M059J (cell line): Measurements from ENCODE around the gene PAGE2B. TPM values are rescaled to one million over a fixed set of nuclear protein-coding genes. Genes with fewer than 3 reads are reported as not detected.
"Not testable (repeated sequence)": the region's sequence is repeated elsewhere in the genome, so short reads cannot be mapped to it uniquely, and the experiment has no call there.

ENCODE experiments used
- DNase-seq: peaks from one replicate; pipeline ENCODE4 v3.0.0-alpha.2; 2012; ENCODE audit warnings: low read depth
- total RNA-seq: library from RNA; depleted of rRNA; stranded (reverse); fragments of >200 nt; shearing (Covaris generic); gene quantifications from 2 replicates; pipeline ENCODE4 v1.2.3, GENCODE V29; 2014; rRNA removed

Gene PAGE2B
- total RNA-seq, 1 experiment from 2014 or later: not detected

DNA sequence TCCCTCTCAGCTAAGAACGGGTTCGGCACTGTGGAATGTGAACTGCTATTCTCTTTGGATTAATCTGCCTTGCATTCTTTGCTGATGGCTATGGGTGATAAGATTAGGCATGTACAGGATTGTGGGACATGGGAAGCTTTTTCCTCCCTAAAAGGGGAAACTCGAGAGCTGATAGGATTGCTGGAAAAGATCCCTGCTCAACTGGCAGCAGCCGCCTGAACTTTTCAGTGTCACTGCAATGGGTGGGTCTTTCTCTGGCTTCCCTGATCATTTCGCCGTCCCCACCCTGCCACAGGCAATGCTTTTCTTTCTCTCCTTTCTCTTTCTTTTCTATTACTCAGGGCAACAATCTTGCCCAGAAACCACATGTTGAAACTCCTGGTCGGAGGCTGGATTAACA lies 34.5 kb downstream of the PAGE2B start:
- DNase-seq: no peak

DNA sequence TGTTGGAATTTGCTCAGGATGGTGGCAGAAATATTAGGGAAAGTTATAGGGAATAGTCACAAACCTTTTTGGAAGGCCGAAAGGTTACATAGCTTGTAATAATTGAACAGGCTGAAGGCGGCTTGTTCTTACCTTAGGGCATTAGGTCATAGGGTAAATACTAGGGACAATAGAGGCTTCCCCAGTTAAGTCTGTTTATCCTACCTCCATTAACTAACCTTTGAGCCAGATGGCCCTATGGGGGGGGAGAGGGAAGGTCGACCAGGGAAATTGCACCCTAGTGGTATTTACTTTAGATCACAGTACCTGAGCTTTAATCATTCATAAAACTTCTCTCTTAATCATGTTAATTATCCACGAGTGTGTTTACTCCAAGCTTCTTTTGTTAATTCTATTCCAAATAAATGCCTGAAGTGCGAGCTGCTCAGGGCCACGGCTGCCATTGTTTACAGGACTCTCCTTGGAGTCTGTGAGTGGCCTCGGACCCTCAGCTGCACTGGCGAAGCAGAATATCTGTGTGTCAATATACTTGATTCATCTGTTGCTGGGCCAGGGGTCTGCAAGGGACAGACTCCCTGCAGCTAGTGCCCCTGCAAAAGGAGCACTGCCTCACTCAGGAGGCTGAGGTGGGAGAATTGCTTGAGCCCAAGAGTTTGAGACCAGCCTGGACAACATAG lies 36.9 kb downstream of the PAGE2B start:
- DNase-seq: no peak

DNA sequence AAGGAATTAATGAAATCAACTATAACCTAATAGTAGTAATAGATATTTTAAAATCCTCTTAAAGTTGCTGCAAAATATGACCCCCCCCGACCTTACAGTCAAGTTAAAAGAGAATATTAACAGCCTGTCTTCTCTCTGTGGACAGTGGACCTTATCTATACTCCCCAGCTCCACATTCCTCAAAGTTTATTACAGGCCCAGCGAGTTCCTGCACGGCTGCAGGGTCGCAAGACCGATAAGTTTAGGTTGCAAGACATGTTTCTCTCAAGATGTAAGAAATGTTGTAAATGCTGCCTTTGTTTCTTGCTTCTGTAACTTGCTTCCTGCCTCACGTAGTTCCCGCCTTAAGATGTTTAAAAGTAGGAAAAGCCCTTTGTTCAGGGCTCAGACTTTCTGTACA lies 41.8 kb downstream of the PAGE2B start:
- DNase-seq: not testable (repeated sequence)

DNA sequence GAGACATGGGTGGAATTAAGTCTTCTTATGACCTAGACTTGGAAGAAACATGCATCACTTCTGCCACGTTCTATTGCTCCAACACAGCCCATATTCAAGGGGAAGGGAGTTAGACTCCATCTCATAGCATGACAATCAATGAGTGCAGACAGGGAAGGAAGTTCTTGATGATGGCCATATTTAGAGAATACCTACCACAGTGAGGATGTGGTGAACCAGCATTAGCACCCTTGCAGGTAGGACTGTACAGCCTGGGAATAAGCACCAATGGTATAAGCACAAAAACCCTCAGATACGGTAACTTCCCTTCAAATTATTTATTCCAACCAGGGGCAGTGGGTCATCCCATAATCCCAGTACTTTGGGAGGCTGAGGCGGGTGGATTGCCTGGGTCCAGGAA lies 43.7 kb downstream of the PAGE2B start:
- no peak for DNase-seq

DNA sequence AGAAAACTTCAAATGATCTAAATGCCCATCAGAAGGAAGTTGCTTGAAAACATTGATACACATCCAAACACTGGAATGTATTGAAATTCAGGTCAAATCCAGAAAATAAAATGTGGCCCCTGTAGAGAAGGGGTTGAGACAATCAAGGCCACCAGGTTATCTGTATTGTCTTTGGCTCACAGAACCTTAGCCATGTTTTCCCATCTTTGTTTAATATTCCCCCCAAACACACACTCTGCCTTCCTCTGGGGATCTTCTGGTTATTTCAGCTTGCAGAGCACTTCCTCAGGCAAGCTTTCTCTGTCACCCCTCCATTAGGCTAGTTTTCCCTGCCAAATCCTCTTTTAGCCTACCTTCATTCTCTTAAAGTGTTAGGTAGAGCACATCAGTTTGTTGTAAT lies 44.4 kb downstream of the PAGE2B start:
- DNase-seq: no peak

DNA sequence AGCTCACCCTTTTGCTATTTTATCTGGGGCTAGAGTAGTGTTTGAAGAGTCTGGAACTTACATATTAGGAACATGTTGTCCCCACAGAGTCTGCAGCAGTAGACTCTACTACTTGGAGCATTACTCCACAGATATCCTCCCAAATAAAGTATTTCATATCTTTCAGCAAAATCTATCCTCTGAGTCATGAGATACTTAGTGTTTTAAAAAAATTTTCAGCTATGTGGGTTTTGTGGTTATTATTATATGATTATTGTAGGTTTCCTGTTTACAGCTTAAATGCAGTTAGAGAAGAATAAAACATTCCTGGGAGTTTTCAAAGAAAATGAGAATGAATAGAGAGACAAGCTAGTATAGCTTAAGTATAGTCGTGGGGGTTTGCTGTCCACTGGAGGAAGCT lies 44.9 kb downstream of the PAGE2B start:
- DNase-seq: peak; percentile 16

DNA sequence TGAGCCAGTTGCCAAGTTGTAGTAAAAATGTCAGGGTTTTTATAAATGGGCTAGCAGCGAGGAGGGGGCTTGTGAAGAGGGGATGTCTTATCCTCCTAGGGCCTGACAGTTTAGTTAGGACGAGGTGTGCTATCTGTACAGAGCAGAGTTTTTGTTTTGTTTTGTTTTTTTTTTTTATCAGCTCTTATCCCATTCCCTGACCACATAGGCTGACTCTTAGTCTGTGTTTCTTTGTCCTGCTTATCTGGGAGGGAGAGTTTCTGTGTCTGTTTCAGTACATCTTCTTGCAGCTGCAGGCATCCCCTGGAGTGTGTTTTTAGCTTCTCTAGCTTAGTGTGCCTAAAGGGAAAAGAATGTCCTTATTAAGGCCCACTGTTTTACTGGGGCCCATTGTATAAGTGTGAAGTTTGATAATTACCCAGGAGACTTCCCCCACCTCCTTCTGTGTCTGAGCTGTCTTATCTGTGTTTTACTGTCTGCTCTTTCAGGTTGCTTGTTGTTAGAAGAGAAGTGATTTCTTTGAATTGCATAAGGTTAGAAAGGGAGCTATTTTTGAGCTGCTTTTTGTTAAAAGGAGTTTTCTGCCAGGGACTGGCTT lies 46.0 kb downstream of the PAGE2B start:
- DNase-seq: no peak

DNA sequence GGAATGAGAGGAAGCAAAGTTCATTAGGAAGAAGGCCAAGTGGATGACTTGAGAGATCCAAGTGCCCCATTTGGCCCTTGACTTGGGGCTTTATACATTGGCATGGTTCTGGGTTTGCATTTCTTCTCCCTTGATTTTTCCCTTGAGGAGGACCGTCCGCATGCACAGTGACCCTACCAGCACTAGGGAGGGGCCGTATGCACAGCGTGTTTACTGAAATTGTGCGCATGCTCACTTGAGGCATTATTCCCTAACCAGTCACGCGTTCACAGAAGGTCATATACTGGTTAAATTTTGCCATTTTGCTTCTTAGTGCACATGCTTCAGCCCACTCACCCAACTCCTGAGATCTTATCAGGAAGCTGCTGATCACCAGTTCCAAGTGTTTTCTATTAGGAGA lies 49.1 kb downstream of the PAGE2B start:
- no peak for DNase-seq

DNA sequence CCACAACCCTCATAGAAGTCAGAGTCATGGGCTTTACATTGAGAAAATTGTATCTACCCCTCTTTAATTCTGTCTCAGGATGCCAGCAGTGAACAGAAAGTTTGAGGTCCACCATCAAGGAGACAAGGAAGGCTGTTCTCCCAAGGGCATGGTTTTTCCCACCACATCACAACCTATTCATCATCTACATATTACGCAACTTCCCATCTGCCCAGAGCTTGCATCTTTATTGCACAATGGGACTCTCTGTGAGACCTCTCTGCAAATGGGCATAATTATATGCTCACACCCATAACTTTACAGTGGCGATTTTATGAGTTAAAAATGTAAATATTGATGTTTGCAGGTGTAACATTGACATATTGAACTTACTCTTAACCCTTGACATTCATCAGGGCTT lies 52.9 kb downstream of the PAGE2B start:
- DNase-seq: peak; percentile 4

Other genes starting within 250 kb of the PAGE2B start
- 10.6 and 18.7 TPM in 2 replicates for gene TRO, start 154.2 kb upstream of the PAGE2B start, total RNA-seq
- not detected in 2 replicates for gene PFKFB1, start 80.8 kb upstream of the PAGE2B start, total RNA-seq
- 32.8 and 38.4 TPM in 2 replicates for gene APEX2, start 74.7 kb upstream of the PAGE2B start, total RNA-seq
- not detected in 2 replicates for gene ALAS2, start 44.1 kb upstream of the PAGE2B start, total RNA-seq
- gene PAGE2, start 14.0 kb downstream of the PAGE2B start, total RNA-seq: not detected in 2 replicates
- gene PAGE5, start 145.3 kb downstream of the PAGE2B start, total RNA-seq: 0.49 TPM in 1 of 2 replicates, not detected in the other
- not detected in 2 replicates for gene PAGE3, start 189.9 kb downstream of the PAGE2B start, total RNA-seq